Neuron (in vitro differentiated cells): ENCODE measurements around the gene DPAGT1.

ENCODE experiments used
- H2AFZ ChIP-seq: one replicate; pipeline ENCODE4 v1.6.1; 2013; ENCODE audit warnings: low read depth, mild to moderate bottlenecking, inconsistent platforms, low read length, moderate library complexity
- H3K27me3 ChIP-seq: one replicate; pipeline ENCODE4 v1.6.1; 2013; ENCODE audit warnings: low read length; ENCODE audit not compliant: insufficient read depth
- H3K36me3 ChIP-seq: one replicate; pipeline ENCODE4 v1.6.1; 2013; ENCODE audit warnings: low read length; ENCODE audit not compliant: insufficient read depth
- H3K4me1 ChIP-seq: one replicate; pipeline ENCODE4 v1.6.1; 2013; ENCODE audit warnings: low read length; ENCODE audit not compliant: insufficient read depth
- H3K4me3 ChIP-seq: 2 replicates; pipeline ENCODE4 v1.5.1; 2013; ENCODE audit warnings: mild to moderate bottlenecking, low read length, moderate library complexity
- H3K9me3 ChIP-seq: one replicate; pipeline ENCODE4 v1.6.1; 2013; ENCODE audit warnings: low read length

DPAGT1 gene

DNA sequence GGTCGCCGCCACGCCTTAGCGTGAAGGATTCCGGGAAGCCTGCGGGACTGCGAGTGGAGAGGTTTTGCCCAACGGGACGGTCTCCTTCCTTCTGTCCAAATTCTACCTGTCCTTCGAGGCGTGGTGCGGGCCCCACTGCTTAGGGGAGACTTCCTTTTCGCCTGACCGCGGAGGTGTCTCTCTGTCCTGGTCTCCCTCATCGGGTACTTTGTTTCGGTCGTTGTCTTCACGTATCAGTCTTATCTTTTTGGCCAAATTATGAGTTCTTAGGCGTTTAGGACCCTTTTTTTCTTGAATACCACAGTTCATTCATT lies 20.1 kb upstream of the DPAGT1 start:
- no peaks in the 10 kb centered on the region for H3K9me3 ChIP-seq
- H2AFZ ChIP-seq = peak overlapping the region; percentile 31
- H3K36me3 ChIP-seq = peaks cover 15% of the 10 kb centered on the region
- H3K4me3 ChIP-seq = peak overlapping the region; percentile 78
- no peaks in the 10 kb centered on the region for H3K27me3 ChIP-seq
- H3K4me1 ChIP-seq = peaks cover 14% of the 10 kb centered on the region

DNA sequence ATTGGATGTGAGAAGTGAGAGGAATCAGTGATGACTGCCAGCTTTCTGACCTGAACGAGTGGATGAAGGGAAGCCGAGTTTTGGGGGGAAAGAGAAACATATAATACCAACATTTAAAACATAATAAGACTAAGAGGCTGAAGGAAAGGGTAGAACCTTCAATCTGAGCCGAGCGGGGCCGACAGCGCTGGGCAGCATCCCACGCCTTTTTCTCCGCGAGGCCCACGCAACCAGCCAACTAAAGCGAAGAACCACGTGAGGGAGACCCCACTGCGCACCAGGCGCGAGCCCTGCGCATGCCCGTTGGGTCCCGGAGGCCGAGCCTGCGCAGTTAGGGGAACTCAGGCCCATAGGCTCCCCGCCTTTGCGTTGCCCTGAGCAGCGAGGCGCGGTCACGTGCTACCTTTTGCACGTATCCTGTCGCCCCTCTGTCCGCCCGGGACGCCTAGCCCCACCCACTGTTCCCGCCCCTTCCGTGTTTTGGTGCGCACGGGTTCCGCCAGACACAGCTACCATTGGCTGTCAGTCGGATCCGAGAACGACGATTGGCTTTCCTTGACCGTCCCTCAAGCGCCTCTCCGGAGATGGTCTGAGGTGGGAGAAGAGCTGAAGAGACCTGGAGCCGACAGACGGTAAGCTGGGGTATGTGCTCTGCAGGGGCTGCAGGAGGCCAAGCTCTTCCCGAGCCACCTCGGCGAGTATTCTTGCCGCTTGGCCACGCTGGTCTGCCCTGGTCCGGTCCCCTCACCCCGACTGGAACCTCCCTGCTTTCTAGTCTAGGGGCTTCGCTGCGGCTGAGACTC lies 19.6 kb upstream of the DPAGT1 start, which contains the start of gene HINFP:
Gene HINFP (plus strand): TSS at position 573 of the 803 bp plus-strand sequence. CDS start 5,365 bp downstream, outside the sequence.
- Histone ChIP-seq H2AFZ (peak within 1 kb of the TSS; percentile 48), H3K4me1 (peaks cover 14% of the 10 kb centered on the region), H3K27me3 (no peaks in the 10 kb centered on the region), H3K4me3 (peak within 1 kb of the TSS; percentile 78), H3K9me3 (no peaks in the 10 kb centered on the region), H3K36me3 (peaks cover 14% of the 10 kb centered on the region)

- Histone ChIP-seq H2AFZ (peak overlapping the region; percentile 48), H3K27me3 (no peaks in the 10 kb centered on the region), H3K4me1 (peaks cover 14% of the 10 kb centered on the region), H3K36me3 (peaks cover 13% of the 10 kb centered on the region), H3K9me3 (no peaks in the 10 kb centered on the region), H3K4me3 (peak overlapping the region; percentile 58)
These were observed 19.0 kb upstream of the DPAGT1 start for GRCh38 chr11:119120639-119121007.

GRCh38 chr11:119118946-119119345 lies 17.3 kb upstream of the DPAGT1 start:
- no peak overlapping the region for H3K4me3 ChIP-seq
- H2AFZ ChIP-seq = no peak overlapping the region
- H3K9me3 ChIP-seq = no peaks in the 10 kb centered on the region
- peaks cover 5% of the 10 kb centered on the region for H3K36me3 ChIP-seq
- H3K4me1 ChIP-seq = peaks cover 14% of the 10 kb centered on the region
- H3K27me3 ChIP-seq = no peaks in the 10 kb centered on the region

DNA sequence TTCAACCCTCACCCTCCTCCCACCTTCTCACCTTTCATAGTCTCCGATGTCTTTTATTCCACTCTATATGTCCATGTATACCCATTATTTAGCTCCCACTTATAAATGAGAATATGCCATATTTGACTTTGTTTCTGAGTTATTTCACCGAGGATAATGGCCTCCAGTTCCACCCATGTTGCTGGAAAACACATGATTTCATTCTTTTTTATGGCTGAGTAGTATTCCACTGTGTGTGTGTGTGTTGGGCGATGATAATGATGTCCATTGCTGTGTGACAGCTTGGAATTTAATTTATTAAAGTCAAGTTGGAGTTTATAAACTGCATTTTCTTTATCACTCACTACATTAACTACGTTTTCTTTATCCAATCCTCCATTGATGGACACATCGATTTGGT lies 16.6 kb upstream of the DPAGT1 start:
- Histone ChIP-seq H2AFZ (no peak overlapping the region), H3K27me3 (no peaks in the 10 kb centered on the region), H3K4me3 (no peak overlapping the region), H3K9me3 (no peaks in the 10 kb centered on the region), H3K36me3 (peaks cover 3% of the 10 kb centered on the region), H3K4me1 (peaks cover 14% of the 10 kb centered on the region)

DNA sequence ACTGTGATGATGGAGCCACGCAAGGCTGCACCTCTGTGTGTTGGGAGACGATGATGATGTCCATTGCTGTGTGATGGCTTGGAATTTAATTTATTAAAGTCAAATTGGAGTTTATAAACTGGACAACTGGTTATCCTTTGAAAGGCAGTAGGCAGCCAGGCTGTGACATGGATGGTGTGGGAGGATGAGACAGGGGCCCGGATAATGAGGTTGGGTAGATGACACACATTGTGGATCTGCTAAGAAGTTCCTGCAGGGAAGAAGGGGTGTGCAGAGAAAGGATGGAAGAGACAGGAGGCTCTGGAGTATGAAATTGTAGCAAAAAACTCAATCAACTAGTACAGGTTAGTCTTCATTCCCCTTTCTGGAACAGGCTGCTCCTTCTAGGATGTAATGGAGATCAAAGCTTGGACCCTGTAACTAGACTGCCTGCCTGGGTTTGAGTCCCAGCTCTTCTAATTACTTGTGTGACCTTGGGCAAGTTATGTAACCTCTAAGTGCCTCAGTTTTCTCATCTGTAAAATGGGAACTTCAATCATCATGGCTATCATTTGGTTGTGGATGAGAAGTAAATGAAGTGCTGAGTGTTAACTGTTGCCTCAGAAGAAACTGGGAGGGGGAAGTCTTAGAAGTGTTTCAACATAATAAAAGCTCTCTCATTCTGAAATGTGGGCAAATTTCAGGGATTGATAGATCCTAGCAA lies 15.5 kb upstream of the DPAGT1 start:
- Histone ChIP-seq H3K36me3 (peaks cover 7% of the 10 kb centered on the region), H3K27me3 (no peaks in the 10 kb centered on the region), H2AFZ (no peak overlapping the region), H3K4me3 (no peak overlapping the region), H3K9me3 (no peaks in the 10 kb centered on the region), H3K4me1 (peaks cover 7% of the 10 kb centered on the region)

DNA sequence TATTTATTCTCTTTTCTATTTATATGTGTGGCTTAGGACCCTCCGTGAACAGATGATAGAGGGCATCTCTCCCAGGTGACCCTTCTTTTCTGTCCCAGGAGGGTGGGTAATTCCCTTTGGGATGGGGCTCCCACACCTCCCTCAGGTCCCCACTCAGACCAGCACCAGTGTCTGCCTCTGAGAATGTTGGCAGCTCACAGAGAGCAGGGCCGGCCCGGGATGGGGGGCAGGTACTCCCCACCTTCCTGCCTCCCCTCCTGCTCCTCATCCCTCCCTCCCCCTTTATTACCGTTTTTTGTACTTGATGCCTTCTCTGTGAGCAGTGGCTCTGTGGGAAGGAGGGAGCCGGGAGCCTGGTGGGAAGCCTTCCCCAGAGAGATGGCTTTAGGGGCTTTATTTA lies 14.9 kb upstream of the DPAGT1 start:
- Histone ChIP-seq H3K27me3 (no peaks in the 10 kb centered on the region), H2AFZ (no peak overlapping the region), H3K4me1 (peaks cover 6% of the 10 kb centered on the region), H3K9me3 (no peaks in the 10 kb centered on the region), H3K4me3 (no peak overlapping the region), H3K36me3 (peaks cover 7% of the 10 kb centered on the region)

- no peak overlapping the region for H2AFZ ChIP-seq
- H3K9me3 ChIP-seq = no peaks in the 10 kb centered on the region
- peaks cover 10% of the 10 kb centered on the region for H3K36me3 ChIP-seq
- no peak overlapping the region for H3K4me3 ChIP-seq
- no peaks in the 10 kb centered on the region for H3K27me3 ChIP-seq
- H3K4me1 ChIP-seq = peaks cover 6% of the 10 kb centered on the region
These were observed 14.6 kb upstream of the DPAGT1 start for GRCh38 chr11:119116235-119116594.

GRCh38 chr11:119115484-119116234 lies 14.0 kb upstream of the DPAGT1 start:
- no peaks in the 10 kb centered on the region for H3K27me3 ChIP-seq
- H3K4me3 ChIP-seq = no peak overlapping the region
- peaks cover 13% of the 10 kb centered on the region for H3K36me3 ChIP-seq
- no peak overlapping the region for H2AFZ ChIP-seq
- peaks cover 5% of the 10 kb centered on the region for H3K4me1 ChIP-seq
- H3K9me3 ChIP-seq = no peaks in the 10 kb centered on the region

DNA sequence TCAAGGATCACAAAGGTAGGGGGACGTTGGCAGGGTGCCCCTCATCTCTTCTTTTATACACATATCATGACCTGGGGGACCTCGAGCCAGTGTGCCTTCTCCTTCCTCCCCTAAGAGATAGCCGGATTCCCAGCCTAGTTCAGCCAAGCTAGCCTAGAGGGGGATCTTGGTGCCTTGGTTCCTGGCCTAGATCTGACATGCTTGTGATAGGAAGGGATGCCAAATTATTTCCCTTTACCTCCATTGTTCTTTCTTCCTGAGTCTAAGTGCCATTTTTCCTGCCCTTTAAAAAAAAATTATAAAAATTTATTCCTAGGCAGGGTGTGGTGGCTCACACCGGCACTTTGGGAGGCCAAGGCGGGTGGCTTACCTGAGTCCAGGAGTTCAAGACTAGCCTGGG lies 12.7 kb upstream of the DPAGT1 start:
- H3K9me3 ChIP-seq = no peaks in the 10 kb centered on the region
- no peak overlapping the region for H2AFZ ChIP-seq
- H3K36me3 ChIP-seq = peaks cover 13% of the 10 kb centered on the region
- H3K27me3 ChIP-seq = no peaks in the 10 kb centered on the region
- no peaks in the 10 kb centered on the region for H3K4me1 ChIP-seq
- H3K4me3 ChIP-seq = no peak overlapping the region

DNA sequence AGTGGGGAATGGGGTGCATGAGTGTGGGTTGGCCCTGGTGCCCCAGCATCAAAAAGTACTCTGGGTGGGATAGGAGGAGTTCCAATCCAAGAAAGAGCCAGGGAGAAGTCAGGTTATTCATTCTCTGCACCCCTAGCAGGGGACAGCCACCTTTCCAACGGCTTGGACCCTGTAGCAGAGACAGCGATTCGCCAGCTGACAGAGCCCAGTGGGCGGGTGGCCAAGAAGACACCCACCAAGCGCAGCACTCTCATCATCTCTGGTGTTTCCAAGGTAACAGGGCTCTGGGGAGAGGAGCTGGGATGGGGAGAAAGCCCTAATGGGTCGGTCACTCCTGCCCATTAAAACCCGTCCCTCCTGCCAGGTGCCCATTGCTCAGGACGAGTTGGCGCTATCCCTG lies 12.1 kb upstream of the DPAGT1 start:
- peaks cover 13% of the 10 kb centered on the region for H3K36me3 ChIP-seq

DNA sequence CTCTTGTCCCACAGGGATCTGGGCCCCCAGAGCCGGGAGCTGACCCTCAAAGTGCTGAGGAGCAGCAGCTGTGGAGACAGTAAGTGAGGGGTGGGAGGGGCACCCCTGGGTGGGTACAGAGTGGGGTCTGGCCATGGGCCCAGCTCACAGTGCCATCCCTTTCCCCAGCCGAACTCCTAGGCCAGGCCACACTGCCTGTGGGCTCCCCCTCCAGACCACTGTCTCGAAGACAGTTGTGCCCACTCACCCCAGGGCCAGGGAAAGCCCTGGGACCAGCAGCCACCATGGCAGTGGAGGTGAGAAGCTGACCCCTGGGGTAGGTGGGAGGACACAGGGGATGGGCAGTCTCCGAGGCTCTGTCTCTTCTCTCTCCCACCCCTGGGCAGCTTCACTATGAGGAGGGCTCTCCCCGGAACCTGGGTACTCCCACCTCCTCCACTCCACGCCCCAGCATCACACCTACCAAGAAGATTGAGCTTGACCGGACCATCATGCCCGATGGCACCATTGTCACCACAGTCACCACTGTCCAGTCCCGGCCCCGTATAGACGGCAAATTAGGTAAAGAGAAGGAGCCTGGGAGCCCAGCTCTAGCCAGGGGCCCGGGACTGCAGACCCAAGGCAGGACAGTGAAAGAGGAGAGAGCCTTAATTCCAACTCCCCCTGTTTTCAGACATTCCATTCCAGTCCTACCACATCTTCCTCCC lies 10.8 kb upstream of the DPAGT1 start:
- Histone ChIP-seq H3K9me3 (no peaks in the 10 kb centered on the region), H3K4me3 (no peak overlapping the region), H3K27me3 (no peaks in the 10 kb centered on the region), H2AFZ (no peak overlapping the region), H3K36me3 (peaks cover 10% of the 10 kb centered on the region), H3K4me1 (peaks cover 8% of the 10 kb centered on the region)

More for the DNA sequence above, 12.1 kb upstream of the DPAGT1 start:
- no peak overlapping the region for H2AFZ ChIP-seq
- no peaks in the 10 kb centered on the region for H3K27me3 ChIP-seq
- no peaks in the 10 kb centered on the region for H3K9me3 ChIP-seq
- H3K4me1 ChIP-seq = no peaks in the 10 kb centered on the region
- H3K4me3 ChIP-seq = no peak overlapping the region
